Coronary artery (tissue), 2 donors: Measurements from ENCODE around the gene TMOD3.
"Not testable (repeated sequence)": the region's sequence is repeated elsewhere in the genome, so short reads cannot be mapped to it uniquely, and the experiment has no call there.

Source experiments
- DNase-seq: peaks from one replicate; pipeline ENCODE4 v3.0.0-alpha.2; 2017; ENCODE audit warnings: low spot score
- H3K27ac ChIP-seq, 2 donors: fragments of 200-600 bp; sonication (generic); one replicate each; pipeline ENCODE4 v1.5.1; 2016 to 2019
- H3K4me3 ChIP-seq: fragments of 200-600 bp; sonication (generic); 2 replicates; pipeline ENCODE4 v1.5.1; 2016; ENCODE audit warnings: mild to moderate bottlenecking, moderate library complexity
- CTCF ChIP-seq: fragments of 200-600 bp; sonication (generic); IDR thresholded peaks from one replicate; pipeline ENCODE4 v1.5.1; 2019; ENCODE audit warnings: antibody characterized with exemption

Gene TMOD3

GRCh38 chr15:51829376-51830275 is at the start of gene TMOD3:
TMOD3 (plus strand) TSS chr15:51829653; CDS start chr15:51862885, 33,232 bp downstream.
- peak within 1 kb of the TSS; percentile 82 to 98 for H3K27ac ChIP-seq
- DNase-seq: peak; percentile 93
- TF ChIP-seq CTCF: no peak
- H3K4me3 ChIP-seq: peak within 1 kb of the TSS; percentile 98

- no peak for DNase-seq
- no peak overlapping the region for H3K4me3 ChIP-seq
- TF ChIP-seq CTCF: no peak
- no peak overlapping the region for H3K27ac ChIP-seq
These were observed 48.8 kb upstream of the TMOD3 start for GRCh38 chr15:51780636-51781035.

- TF ChIP-seq CTCF: no peak
- DNase-seq: no peak
These were observed 47.9 kb upstream of the TMOD3 start for GRCh38 chr15:51781506-51781905.

GRCh38 chr15:51782357-51782896 is 47.0 kb upstream of the TMOD3 start:
- no peak for DNase-seq
- no peak for TF ChIP-seq CTCF
- Histone ChIP-seq H3K27ac (no peak overlapping the region), H3K4me3 (no peak overlapping the region)

More at GRCh38 chr15:51781506-51781905, 47.9 kb upstream of the TMOD3 start:
- Histone ChIP-seq H3K4me3 (no peak overlapping the region), H3K27ac (no peak overlapping the region)

GRCh38 chr15:51783967-51784366 is 45.5 kb upstream of the TMOD3 start:
- H3K27ac ChIP-seq: no peak overlapping the region
- no peak for TF ChIP-seq CTCF
- DNase-seq: no peak
- no peak overlapping the region for H3K4me3 ChIP-seq

- H3K27ac ChIP-seq, DNase-seq, H3K4me3 ChIP-seq: not testable (repeated sequence)
These were observed 42.3 kb upstream of the TMOD3 start for GRCh38 chr15:51787130-51787529.

- H3K4me3 ChIP-seq, H3K27ac ChIP-seq, DNase-seq: not testable (repeated sequence)
These were observed 37.0 kb upstream of the TMOD3 start for GRCh38 chr15:51792474-51792873.
